DOHH2 (cell line): ENCODE results near the gene RAD51B.

ENCODE experiments used
- EZH2phosphoT487 ChIP-seq: fragments of 200-600 bp; sonication (generic); IDR thresholded peaks from 2 replicates; pipeline ENCODE4 v1.6.1; 2017; ENCODE audit warnings: borderline replicate concordance, mild to moderate bottlenecking, antibody characterized with exemption, low read length, moderate library complexity, mixed read lengths
- TF ChIP-seq, protein P1 (sequence below): fragments of 200-600 bp; sonication (generic); IDR thresholded peaks from one replicate; pipeline ENCODE4 v1.5.1; 2014; ENCODE audit warnings: antibody characterized with exemption, mild to moderate bottlenecking, low read depth, low read length; ENCODE audit not compliant: poor library complexity, severe bottlenecking

DNA sequence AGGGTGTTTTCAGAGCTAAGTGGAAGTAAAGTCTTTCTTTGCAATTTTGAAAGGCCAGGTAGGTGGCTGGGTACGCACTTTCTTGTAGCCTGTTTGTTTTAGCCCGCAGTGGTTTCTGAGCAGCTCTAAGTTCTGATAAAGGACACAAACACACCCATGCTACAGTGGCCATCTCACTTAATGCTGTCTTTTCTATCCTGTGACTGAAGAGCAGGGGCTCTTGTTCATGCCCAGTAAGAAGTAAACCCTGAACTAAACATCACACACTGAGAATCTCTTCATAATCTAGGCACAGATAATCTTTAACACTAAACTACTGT is 427.2 kb downstream of the RAD51B start:
- TF ChIP-seq, protein P1, sequence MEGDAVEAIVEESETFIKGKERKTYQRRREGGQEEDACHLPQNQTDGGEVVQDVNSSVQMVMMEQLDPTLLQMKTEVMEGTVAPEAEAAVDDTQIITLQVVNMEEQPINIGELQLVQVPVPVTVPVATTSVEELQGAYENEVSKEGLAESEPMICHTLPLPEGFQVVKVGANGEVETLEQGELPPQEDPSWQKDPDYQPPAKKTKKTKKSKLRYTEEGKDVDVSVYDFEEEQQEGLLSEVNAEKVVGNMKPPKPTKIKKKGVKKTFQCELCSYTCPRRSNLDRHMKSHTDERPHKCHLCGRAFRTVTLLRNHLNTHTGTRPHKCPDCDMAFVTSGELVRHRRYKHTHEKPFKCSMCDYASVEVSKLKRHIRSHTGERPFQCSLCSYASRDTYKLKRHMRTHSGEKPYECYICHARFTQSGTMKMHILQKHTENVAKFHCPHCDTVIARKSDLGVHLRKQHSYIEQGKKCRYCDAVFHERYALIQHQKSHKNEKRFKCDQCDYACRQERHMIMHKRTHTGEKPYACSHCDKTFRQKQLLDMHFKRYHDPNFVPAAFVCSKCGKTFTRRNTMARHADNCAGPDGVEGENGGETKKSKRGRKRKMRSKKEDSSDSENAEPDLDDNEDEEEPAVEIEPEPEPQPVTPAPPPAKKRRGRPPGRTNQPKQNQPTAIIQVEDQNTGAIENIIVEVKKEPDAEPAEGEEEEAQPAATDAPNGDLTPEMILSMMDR, result no peak
- TF ChIP-seq EZH2phosphoT487, result no peak
